IPS-18c (cell line): ENCODE data around the gene HPRT1.
A peak's percentile ranks its signal among the peaks of the same experiment; 100 is the strongest.

Experiments
- H3K4me3 ChIP-seq: 2 replicates; pipeline ENCODE4 v1.7.0; 2013; ENCODE audit warnings: low read depth, mild to moderate bottlenecking, low read length, moderate library complexity; ENCODE audit not compliant: insufficient read depth
- H3K9me3 ChIP-seq: one replicate; pipeline ENCODE4 v1.6.1; 2013; ENCODE audit warnings: mild to moderate bottlenecking, low read length, moderate library complexity; ENCODE audit not compliant: control insufficient read depth, insufficient read depth

The HPRT1 gene, protein sequence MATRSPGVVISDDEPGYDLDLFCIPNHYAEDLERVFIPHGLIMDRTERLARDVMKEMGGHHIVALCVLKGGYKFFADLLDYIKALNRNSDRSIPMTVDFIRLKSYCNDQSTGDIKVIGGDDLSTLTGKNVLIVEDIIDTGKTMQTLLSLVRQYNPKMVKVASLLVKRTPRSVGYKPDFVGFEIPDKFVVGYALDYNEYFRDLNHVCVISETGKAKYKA

DNA sequence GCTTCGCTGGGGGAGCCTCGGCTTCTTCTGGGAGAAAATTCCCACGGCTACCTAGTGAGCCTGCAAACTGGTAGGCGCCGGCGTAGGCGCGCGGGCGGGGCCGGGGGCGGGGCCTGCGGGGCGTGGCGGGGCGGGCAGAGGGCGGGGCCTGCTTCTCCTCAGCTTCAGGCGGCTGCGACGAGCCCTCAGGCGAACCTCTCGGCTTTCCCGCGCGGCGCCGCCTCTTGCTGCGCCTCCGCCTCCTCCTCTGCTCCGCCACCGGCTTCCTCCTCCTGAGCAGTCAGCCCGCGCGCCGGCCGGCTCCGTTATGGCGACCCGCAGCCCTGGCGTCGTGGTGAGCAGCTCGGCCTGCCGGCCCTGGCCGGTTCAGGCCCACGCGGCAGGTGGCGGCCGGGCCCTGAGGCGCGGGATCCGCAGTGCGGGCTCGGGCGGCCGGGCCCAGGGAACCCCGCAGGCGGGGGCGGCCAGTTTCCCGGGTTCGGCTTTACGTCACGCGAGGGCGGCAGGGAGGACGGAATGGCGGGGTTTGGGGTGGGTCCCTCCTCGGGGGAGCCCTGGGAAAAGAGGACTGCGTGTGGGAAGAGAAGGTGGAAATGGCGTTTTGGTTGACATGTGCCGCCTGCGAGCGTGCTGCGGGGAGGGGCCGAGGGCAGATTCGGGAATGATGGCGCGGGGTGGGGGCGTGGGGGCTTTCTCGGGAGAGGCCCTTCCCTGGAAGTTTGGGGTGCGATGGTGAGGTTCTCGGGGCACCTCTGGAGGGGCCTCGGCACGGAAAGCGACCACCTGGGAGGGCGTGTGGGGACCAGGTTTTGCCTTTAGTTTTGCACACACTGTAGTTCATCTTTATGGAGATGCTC is at the start of gene HPRT1:
Gene HPRT1, plus strand, starts transcription at position 161 of the 857 bp plus-strand sequence. Its CDS starts 147 bp downstream, at position 308.
- Histone ChIP-seq H3K4me3 (peak within 1 kb of the TSS; percentile 65), H3K9me3 (peaks cover 7% of the 10 kb centered on the region)

DNA sequence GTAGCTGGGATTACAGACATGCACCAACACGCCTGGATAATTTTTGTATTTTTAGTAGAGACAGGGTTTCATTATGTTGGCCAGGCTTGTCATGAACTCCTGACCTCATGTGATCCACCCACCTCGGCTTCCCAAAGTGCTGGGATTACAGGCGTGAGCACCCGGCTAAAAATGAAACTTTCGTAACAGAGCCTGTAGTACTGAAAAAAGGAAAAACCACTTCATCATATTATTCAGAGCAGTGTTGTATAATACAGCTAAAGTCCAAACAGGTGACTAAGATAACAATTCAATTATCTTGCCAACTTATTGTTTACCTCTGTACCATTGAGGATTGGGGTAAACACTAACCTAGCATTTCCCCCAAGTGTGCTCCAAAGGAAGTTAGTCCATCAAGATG is 43.9 kb upstream of the HPRT1 start:
- Histone ChIP-seq H3K4me3 (no peak overlapping the region), H3K9me3 (no peaks in the 10 kb centered on the region)

DNA sequence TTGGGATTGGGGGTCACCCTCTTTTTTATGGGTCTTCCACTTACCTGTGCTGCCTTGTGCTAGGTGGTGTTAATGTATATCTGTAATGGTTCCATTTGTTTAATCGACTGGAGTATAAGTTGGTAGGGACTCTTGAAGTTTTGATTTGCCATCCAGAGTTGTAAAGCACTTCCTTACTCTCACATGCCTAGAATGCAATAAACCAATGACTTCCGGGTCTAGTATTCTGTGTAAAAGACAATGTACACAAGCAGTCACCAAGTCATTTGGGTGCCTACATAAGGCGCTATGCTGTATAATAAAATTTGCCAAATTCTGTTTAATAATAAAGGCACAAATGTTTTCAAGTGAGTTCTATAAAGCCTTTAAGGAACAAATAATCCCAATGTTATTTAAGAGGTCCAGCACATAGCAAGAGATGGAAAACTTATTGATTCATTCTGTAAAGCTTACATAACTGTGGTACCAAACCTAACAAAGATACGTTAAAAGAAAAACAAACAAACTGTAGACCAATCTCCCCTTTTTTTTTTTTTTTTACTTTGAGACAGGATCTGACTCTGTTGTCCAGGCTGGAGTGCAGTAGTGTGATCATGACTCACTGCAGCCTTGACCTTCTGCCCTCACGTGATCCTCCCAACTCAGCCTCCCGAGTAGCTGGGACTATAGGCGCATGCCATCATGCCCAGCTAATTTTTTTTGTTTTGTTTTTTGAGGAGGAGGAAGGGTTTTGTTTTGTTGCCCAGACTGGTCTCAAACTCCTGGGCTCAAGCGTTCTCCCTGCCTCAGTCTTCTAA is 41.5 kb upstream of the HPRT1 start:
- Histone ChIP-seq H3K4me3 (no peak overlapping the region), H3K9me3 (no peaks in the 10 kb centered on the region)

DNA sequence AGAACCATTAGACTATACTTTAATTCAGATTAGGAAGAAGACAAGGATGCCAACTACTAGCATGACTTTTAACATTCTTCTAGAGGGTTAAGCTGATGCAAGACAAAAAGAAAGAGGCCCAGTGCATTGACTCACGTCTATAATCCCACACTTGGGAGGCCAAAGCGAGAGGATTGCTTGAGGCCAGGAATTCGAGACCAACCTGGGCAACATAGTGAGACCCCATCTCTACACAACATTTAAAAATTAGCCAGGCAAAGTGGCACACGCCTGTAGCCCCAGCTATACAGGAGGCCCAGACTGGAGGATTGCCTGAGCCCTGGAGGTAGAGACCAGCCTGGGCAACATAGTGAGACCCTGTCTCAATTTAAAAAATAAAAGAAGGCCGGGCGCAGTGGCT is 40.2 kb upstream of the HPRT1 start:
- Histone ChIP-seq H3K9me3 (no peaks in the 10 kb centered on the region), H3K4me3 (no peak overlapping the region)

DNA sequence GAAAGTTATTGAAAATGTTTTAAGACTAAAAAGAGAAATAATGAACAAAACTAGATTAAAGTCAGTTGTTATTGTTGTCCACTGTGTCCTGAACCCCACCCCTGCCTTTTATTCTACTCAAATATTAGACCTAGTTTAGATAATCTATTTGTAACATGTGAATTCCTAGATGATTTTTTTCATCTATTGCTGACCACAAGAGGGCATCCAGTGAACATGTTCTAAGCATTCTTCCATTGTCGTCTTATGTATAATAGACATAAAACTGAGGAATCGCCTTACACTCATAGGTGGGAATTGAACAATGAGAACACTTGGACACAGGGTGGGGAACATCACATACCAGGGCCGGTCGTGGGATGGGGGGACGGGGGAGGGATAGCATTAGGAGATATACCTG is 36.4 kb upstream of the HPRT1 start:
- no peak overlapping the region for H3K4me3 ChIP-seq
- no peaks in the 10 kb centered on the region for H3K9me3 ChIP-seq

DNA sequence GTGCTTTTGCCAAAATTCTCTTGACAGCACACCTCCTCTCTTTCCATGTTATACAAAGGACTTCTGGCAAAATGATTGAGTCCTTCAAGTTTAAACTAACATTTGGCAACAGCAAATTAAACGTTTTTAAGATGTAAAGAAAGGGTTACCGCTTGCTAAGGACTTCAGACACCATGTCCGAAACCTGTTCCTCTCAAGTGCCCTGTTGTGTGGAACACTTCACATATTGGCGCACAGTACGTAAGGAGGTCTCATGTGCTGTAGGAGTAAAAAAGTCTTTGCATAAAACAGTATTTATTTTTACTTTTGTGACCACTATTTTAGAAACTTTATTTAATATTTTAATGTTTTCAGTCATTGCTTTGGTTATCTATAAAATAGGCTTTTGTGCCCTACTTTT is 33.7 kb upstream of the HPRT1 start:
- Histone ChIP-seq H3K9me3 (no peaks in the 10 kb centered on the region), H3K4me3 (no peak overlapping the region)

DNA sequence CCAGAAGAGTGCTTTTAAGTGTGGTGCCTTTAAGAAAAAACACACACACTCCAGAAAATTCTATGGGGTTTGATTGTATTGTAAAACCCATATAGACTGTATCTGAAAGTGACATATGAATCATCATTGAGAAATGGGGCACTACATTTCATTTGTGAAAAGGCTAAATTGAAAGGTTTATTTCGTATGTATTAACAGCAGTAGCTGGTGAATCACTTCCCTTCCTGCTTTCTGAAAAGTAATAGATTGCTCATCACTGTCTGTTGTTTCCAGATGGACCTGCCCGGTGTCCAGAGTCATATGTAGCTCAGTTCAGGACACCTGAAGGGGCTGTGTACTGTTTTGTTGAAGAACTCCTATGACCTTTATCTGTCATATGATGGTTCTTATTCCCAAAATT is 28.1 kb upstream of the HPRT1 start:
- Histone ChIP-seq H3K4me3 (no peak overlapping the region), H3K9me3 (no peaks in the 10 kb centered on the region)

DNA sequence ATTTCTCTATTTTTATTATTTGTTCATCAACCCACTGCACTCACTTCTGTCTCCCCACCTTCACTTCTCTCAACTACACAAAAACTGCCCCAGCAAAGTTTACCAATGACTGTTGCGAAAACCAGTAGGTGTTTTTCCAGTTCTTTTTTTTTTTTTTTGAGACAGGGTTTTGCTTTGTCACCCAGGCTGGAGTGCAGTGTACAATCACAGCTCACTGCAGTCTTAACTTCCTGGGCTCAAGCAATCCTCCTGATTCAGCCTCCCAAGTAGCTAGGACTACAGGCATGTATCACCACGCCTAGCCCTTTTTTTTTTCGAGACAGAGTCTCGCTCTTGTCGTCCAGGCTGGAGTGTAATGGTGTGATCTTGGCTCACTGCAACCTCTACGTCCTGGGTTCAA is 24.1 kb upstream of the HPRT1 start:
- peaks cover 4% of the 10 kb centered on the region for H3K9me3 ChIP-seq
- no peak overlapping the region for H3K4me3 ChIP-seq

DNA sequence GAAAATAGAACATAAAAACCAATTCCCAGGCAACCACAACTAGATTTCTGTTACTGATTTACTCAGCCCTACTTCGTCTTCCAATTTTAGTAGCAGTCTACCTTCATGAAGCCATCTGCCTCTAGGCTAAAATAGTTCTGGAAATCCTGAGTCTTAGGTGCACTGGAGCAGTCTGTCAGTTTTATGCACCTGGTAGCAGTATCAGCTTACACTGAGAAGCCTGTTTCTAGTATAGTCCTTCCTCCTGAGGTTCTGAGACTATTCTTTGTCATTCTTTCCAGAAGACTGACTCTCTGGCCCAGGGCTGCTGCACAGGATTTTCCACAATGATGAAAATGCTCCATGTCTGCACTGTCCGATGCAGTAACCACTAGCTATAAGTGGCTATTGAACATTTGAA is 16.9 kb upstream of the HPRT1 start:
- peaks cover 8% of the 10 kb centered on the region for H3K9me3 ChIP-seq
- no peak overlapping the region for H3K4me3 ChIP-seq

DNA sequence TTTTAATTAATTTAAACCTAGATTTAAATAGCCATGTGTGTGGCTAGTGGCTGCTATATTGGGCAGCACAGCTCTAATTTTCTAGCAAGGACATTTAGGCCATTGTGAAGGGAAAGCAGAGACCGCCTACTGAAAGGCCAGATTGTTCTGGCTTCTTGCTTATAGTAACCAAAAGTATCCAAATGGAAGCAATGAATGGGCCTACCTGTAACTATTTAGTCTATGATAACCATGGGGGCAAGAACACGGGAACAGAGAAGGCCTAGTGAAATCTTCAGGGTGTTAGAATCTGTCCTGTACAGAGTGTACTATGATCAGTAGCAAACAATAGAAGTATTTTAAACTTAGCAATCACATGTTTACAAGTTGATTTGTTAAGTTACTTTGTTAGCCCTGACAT is 16.5 kb upstream of the HPRT1 start:
- Histone ChIP-seq H3K4me3 (no peak overlapping the region), H3K9me3 (peaks cover 8% of the 10 kb centered on the region)

DNA sequence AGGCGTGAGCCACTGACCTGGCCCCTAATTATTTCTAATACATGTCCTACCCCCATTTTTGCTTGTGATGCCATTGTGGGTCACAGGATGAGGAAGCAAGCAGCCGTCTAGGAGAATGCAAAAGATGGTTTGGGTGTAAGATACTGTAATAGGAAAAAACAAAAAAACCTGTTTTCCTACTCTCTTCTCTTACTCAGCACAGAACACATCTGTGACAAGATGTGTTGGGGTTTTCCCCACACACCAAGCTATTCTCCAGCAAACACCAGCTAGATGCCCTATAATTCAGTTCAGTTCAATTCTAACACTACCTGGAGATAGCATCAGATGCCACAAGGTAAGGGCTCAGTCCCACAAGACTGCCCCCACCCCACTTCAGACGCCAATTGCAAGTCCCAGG is 15.3 kb upstream of the HPRT1 start:
- H3K4me3 ChIP-seq: no peak overlapping the region
- peaks cover 8% of the 10 kb centered on the region for H3K9me3 ChIP-seq

DNA sequence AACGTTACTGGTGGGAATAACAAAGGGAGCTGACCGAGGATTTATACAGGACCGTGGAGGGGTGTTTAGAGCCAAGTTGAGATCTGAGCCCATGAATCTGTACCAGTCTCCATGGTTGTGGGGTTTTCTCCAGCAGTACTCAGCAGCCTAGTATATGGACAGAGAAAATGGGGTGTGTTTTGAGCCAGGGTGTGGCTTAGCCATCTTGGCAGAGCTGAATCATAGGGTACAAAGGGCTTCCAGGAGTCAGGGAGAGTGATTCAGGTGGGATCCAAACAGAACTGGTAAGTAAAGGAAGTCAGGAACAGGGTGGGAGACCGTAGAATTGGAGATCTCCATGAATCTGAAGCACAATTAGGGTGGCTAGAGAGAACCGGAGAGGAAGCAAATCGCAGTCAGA is 7.4 kb upstream of the HPRT1 start:
- H3K4me3 ChIP-seq: no peak overlapping the region
- H3K9me3 ChIP-seq: peaks cover 12% of the 10 kb centered on the region

DNA sequence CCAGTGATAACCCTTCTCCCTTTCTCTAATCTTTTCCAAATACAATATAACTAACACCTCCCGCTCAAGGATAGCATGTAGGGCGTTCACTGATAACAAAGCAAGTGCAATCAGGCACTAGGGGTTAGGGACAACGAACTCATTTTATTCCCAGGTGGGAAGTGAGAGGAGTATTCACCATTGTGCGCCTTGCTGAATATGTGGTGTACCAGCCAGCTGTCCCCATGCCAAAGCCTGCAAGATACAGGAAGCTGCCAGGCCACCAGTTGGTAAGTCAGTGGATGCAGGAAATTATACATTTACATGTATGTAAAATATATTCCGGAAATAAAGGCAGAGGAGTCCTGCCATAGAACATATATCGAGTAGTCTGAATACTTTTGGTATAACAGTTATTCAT is 6.3 kb upstream of the HPRT1 start:
- Histone ChIP-seq H3K9me3 (peaks cover 14% of the 10 kb centered on the region), H3K4me3 (no peak overlapping the region)

DNA sequence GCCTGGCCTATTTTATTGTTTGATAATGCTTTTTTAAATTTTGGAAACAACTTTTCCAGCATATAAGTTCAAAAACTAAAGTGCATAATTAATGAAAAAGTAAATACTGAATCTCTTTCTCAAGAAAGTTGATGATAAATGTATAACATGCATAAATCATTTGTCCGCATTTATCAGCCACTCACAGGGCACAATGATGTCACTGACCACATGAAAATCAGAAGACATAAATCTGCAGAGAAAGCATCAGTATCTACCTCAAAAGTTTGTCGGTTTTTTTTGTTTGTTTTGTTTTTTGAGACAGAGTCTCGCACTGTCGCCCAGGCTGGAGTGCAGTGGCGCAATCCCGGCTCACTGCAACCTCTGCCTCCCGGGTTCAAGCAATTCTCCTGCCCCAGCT is 5.5 kb upstream of the HPRT1 start:
- peaks cover 14% of the 10 kb centered on the region for H3K9me3 ChIP-seq
- H3K4me3 ChIP-seq: no peak overlapping the region

DNA sequence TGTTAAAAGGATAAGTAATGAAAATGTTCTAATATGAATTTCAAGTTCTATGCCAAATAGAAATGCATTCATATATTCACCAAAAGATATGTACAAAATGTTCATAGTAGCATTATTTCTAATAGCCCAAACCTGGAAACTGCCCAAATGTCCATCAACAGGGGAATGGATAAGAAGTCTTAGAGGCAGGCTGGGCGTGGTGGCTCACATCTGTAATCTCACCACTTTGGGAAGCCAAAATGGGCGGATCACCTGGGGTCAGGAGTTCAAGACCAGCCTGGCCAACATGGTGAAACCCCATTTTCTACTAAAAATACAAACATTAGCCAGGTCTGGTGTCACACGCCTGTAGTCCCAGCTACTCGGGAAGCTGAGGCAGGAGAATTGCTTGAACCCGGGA is 2.3 kb upstream of the HPRT1 start:
- no peak overlapping the region for H3K4me3 ChIP-seq

DNA sequence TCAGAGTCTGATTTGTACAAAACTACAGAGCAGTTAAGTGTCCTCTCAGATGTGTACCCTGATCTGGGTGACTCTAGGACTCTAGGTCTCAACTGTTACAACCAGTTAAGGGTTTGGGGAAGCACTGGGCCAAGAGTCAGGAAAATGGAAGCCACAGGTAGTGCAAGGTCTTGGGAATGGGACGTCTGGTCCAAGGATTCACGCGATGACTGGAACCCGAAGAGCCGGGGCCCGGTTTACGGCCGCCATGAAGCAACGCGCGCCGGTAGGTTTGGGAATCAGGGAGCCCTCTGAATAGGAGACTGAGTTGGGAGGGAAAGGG is 321 bp upstream of the HPRT1 start:
- H3K9me3 ChIP-seq: peaks cover 7% of the 10 kb centered on the region
- peak overlapping the region; percentile 40 for H3K4me3 ChIP-seq

More for the DNA sequence above, 2.3 kb upstream of the HPRT1 start:
- peaks cover 12% of the 10 kb centered on the region for H3K9me3 ChIP-seq

DNA sequence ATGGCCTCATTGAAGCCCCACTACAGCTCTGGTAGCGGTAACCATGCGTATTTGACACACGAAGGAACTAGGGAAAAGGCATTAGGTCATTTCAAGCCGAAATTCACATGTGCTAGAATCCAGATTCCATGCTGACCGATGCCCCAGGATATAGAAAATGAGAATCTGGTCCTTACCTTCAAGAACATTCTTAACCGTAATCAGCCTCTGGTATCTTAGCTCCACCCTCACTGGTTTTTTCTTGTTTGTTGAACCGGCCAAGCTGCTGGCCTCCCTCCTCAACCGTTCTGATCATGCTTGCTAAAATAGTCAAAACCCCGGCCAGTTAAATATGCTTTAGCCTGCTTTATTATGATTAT is 876 bp downstream of the HPRT1 start:
- H3K9me3 ChIP-seq: peaks cover 5% of the 10 kb centered on the region
- peak overlapping the region; percentile 65; the same call in 1 of the 2 replicates for H3K4me3 ChIP-seq

DNA sequence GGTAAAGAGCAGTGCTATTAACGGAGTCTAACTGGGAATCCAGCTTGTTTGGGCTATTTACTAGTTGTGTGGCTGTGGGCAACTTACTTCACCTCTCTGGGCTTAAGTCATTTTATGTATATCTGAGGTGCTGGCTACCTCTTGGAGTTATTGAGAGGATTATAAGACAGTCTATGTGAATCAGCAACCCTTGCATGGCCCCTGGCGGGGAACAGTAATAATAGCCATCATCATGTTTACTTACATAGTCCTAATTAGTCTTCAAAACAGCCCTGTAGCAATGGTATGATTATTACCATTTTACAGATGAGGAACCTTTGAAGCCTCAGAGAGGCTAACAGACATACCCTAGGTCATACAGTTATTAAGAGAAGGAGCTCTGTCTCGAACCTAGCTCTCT is 1.5 kb downstream of the HPRT1 start:
- Histone ChIP-seq H3K4me3 (peak overlapping the region; percentile 65), H3K9me3 (peaks cover 5% of the 10 kb centered on the region)
